Lower leg skin (tissue), 3 donors: ENCODE data around the gene JAM3.

Source experiments
- CTCF ChIP-seq, 3 donors: fragments of 450-650 bp; IDR thresholded peaks; one replicate each; pipeline ENCODE4 v1.5.1; 2016; ENCODE audit warnings: antibody characterized with exemption in 3 of 3, mild to moderate bottlenecking in 3 of 3, moderate library complexity in 2 of 3
- POLR2A ChIP-seq, 2 donors: fragments of 450-650 bp; IDR thresholded peaks; one replicate each; pipeline ENCODE4 v1.6.1; 2016 to 2017; ENCODE audit warnings: antibody characterized with exemption in 2 of 2, mild to moderate bottlenecking in 1 of 2, moderate library complexity in 1 of 2

GRCh38 chr11:134060316-134060715 lies 8.6 kb upstream of the JAM3 start:
- no peak for TF ChIP-seq CTCF (IDR thresholded peaks at IDR 0.05)
- no peak for TF ChIP-seq POLR2A (IDR thresholded peaks at IDR 0.05)
